ENCODE data around the gene JMJD1C. TPM values are rescaled to one million over a fixed set of nuclear protein-coding genes. Genes with fewer than 3 reads are reported as not detected.

JMJD1C gene
- total RNA-seq, 1 experiment from 2014 or later, result 91.9 TPM

DNA sequence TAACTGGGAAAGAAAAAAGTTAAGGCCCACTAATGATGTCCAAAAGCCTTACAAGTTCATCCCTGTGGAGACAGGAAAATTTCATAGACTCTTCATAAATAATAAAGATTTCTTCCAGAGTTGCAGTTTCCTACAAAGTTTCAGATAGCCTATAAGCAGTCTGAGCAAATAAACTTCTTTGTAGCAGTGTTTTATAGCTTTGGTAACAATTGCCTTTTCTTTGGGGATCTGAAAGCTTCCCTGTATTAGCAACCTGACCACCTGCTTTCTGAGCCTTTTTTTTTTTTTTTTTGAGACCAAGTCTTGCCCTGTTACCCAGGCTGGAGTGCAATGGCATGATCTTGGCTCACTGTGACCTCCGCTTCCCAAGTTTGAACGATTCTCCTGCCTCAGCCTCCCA lies 182.7 kb downstream of the JMJD1C start:
- Mint-ChIP-seq H3K4me3 (ENCODE audit: unreplicated experiment) (no peak overlapping the region), H3K9me3 (ENCODE audit: unreplicated experiment) (no peaks in the 10 kb centered on the region), H3K27me3 (ENCODE audit: insufficient read depth, unreplicated experiment) (no peaks in the 10 kb centered on the region), H3K27ac (ENCODE audit: low read depth, unreplicated experiment) (no peak overlapping the region), H3K36me3 (ENCODE audit: insufficient read depth, unreplicated experiment) (peaks cover 7% of the 10 kb centered on the region), H3K4me1 (ENCODE audit: insufficient read depth, unreplicated experiment) (peaks cover 6% of the 10 kb centered on the region)
- TF ChIP-seq, protein P1, sequence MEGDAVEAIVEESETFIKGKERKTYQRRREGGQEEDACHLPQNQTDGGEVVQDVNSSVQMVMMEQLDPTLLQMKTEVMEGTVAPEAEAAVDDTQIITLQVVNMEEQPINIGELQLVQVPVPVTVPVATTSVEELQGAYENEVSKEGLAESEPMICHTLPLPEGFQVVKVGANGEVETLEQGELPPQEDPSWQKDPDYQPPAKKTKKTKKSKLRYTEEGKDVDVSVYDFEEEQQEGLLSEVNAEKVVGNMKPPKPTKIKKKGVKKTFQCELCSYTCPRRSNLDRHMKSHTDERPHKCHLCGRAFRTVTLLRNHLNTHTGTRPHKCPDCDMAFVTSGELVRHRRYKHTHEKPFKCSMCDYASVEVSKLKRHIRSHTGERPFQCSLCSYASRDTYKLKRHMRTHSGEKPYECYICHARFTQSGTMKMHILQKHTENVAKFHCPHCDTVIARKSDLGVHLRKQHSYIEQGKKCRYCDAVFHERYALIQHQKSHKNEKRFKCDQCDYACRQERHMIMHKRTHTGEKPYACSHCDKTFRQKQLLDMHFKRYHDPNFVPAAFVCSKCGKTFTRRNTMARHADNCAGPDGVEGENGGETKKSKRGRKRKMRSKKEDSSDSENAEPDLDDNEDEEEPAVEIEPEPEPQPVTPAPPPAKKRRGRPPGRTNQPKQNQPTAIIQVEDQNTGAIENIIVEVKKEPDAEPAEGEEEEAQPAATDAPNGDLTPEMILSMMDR (IDR thresholded peaks at IDR 0.05; ENCODE audit: unreplicated experiment), result no peak
- intact Hi-C loops (cut with micrococcal nuclease), result no loop called here
- POLR2A ChIA-PET, result interaction anchor here (1.1 to 2.3 kb wide), 2 partner anchors 10 to 14 kb away, joined by 3 to 11 read pairs; no protein-coding TSS in a partner anchor
- no peak for DNase-seq (ENCODE audit: unreplicated experiment)
- CTCF ChIA-PET, result no interaction called here
- BruUV-seq (replicated peaks), result no TSS peak

DNA sequence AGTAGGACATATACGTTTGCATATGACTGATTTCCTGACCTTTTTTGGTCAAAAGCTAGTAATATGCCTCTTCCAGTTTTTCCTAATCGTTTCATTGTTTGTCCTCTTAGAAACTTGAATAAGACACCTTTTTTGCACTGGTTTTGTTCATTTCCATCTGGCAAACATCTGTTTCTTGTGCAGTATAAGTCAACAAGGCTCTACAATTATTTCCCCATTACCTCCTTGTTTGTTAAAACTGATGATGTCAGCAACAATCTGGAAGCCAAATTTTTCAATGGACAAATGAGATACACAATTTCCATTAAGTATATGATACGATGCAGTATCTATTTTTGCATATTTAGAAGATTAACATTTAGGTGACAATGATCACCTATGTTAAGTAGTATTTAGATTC lies 183.8 kb downstream of the JMJD1C start:
- ChIA-PET CTCF (interaction anchor here (0.7 kb wide), 1 partner anchor 115 kb away, joined by 3 read pairs; no protein-coding TSS in a partner anchor), POLR2A (interaction anchor here (0.7 kb wide), 1 partner anchor 1950 kb away, joined by 3 read pairs; no protein-coding TSS in a partner anchor)
- H3K4me1 Mint-ChIP-seq (ENCODE audit: insufficient read depth, unreplicated experiment), result peaks cover 6% of the 10 kb centered on the region
- DNase-seq (ENCODE audit: unreplicated experiment), result no peak
- intact Hi-C loops (cut with micrococcal nuclease), result no loop called here
- H3K36me3 Mint-ChIP-seq (ENCODE audit: insufficient read depth, unreplicated experiment), result peaks cover 11% of the 10 kb centered on the region
- TF ChIP-seq, protein P1 (IDR thresholded peaks at IDR 0.05; ENCODE audit: unreplicated experiment), result no peak
- no peak overlapping the region for H3K4me3 Mint-ChIP-seq (ENCODE audit: unreplicated experiment)
- BruUV-seq (replicated peaks), result no TSS peak
- no peak overlapping the region for H3K27ac Mint-ChIP-seq (ENCODE audit: low read depth, unreplicated experiment)
- no peaks in the 10 kb centered on the region for H3K27me3 Mint-ChIP-seq (ENCODE audit: insufficient read depth, unreplicated experiment)
- H3K9me3 Mint-ChIP-seq (ENCODE audit: unreplicated experiment), result no peaks in the 10 kb centered on the region

DNA sequence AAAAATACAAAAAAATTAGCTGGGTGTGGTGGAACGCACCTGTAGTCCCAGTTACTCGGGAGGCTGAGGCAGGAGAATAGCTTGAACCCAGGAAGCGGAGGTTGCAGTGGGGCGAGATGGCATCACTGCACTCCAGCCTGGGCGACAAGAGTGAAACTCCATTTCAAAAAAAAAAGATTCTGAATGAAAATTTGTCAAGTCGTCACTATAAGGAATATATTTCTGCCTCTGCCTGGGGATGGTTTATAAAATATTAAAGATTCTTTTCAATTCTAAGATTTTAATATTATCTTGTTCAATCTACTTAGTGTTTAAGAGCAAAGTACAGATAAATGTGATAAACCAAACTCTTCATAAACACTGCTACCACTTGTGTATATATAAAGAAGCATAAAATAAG lies 185.4 kb downstream of the JMJD1C start:
- TF ChIP-seq, protein P1 (IDR thresholded peaks at IDR 0.05; ENCODE audit: unreplicated experiment), result no peak
- Mint-ChIP-seq H3K4me3 (ENCODE audit: unreplicated experiment) (no peak overlapping the region), H3K36me3 (ENCODE audit: insufficient read depth, unreplicated experiment) (peaks cover 11% of the 10 kb centered on the region), H3K9me3 (ENCODE audit: unreplicated experiment) (no peaks in the 10 kb centered on the region), H3K4me1 (ENCODE audit: insufficient read depth, unreplicated experiment) (peaks cover 6% of the 10 kb centered on the region), H3K27ac (ENCODE audit: low read depth, unreplicated experiment) (no peak overlapping the region), H3K27me3 (ENCODE audit: insufficient read depth, unreplicated experiment) (no peaks in the 10 kb centered on the region)
- no TSS peak for BruUV-seq (replicated peaks)
- CTCF ChIA-PET, result interaction anchor here (0.6 kb wide), 1 partner anchor 278 kb away, joined by 4 read pairs; no protein-coding TSS in a partner anchor
- POLR2A ChIA-PET, result no interaction called here
- intact Hi-C loops (cut with micrococcal nuclease), result no loop called here
- DNase-seq (ENCODE audit: unreplicated experiment), result no peak

DNA sequence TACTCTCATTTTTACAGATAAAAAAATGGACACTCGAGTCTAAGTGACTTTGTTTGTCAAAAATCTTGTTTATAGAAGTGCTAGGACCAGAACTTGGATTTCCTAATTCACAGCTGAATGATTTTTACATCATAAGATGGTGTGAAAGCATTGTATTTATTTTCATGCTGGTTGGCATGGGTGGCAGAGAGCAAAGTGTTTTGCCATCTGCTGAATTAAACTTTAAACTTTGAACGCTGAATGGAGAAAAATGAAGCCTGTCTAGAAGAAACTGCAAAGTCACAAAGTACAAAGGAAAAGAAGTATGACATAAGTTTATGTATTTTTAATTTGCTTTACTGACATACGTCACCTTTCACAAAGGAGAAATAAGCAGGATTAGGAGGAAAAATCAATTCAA lies 190.7 kb downstream of the JMJD1C start:
- no peak for DNase-seq (ENCODE audit: unreplicated experiment)
- CTCF ChIA-PET, result interaction anchor here (0.5 kb wide), 1 partner anchor 13 kb away, joined by 3 read pairs; no protein-coding TSS in a partner anchor
- peaks cover 5% of the 10 kb centered on the region for H3K4me1 Mint-ChIP-seq (ENCODE audit: insufficient read depth, unreplicated experiment)
- H3K4me3 Mint-ChIP-seq (ENCODE audit: unreplicated experiment), result no peak overlapping the region
- TF ChIP-seq, protein P1 (IDR thresholded peaks at IDR 0.05; ENCODE audit: unreplicated experiment), result no peak
- no peaks in the 10 kb centered on the region for H3K27me3 Mint-ChIP-seq (ENCODE audit: insufficient read depth, unreplicated experiment)
- no TSS peak for BruUV-seq (replicated peaks)
- peaks cover 6% of the 10 kb centered on the region for H3K36me3 Mint-ChIP-seq (ENCODE audit: insufficient read depth, unreplicated experiment)
- POLR2A ChIA-PET, result interaction anchor here (1.4 to 1.5 kb wide), 2 partner anchors 12 kb away, joined by 3 read pairs; no protein-coding TSS in a partner anchor
- intact Hi-C loops (cut with micrococcal nuclease), result no loop called here
- no peaks in the 10 kb centered on the region for H3K9me3 Mint-ChIP-seq (ENCODE audit: unreplicated experiment)
- no peak overlapping the region for H3K27ac Mint-ChIP-seq (ENCODE audit: low read depth, unreplicated experiment)

Data from MCF 10A (cell line).